ENCODE data around the gene PAPOLA. TPM values are rescaled to one million over a fixed set of nuclear protein-coding genes. Genes with fewer than 3 reads are reported as not detected.

PAPOLA gene
- total and polyA plus RNA-seq, 2 experiments from 2014 or later, result 97.7 to 151 TPM

GRCh38 chr14:96584199-96584906 lies 82.2 kb downstream of the PAPOLA start:
- Histone ChIP-seq H4K20me1 (ENCODE audit: insufficient read depth, poor library complexity, severe bottlenecking) (no peaks in the 10 kb centered on the region), H2AFZ (no peak overlapping the region), H3K36me3 (replicated peaks; ENCODE audit: insufficient read depth, low read depth) (no peaks in the 10 kb centered on the region), H3K9me3 (ENCODE audit: low read depth) (no peaks in the 10 kb centered on the region), H3K4me2 (peak overlapping the region; percentile 46), H3K4me3 (no peak overlapping the region), H3K9me2 (replicated peaks; ENCODE audit: insufficient read depth) (no peaks in the 10 kb centered on the region), H3K27ac (no peak overlapping the region), H3K4me1 (ENCODE audit: insufficient read depth) (no peaks in the 10 kb centered on the region), H3K27me3 (peaks cover 18% of the 10 kb centered on the region), H3K79me2 (no peaks in the 10 kb centered on the region)
- TF ChIP-seq EZH2phosphoT487 (IDR thresholded peaks at IDR 0.05; ENCODE audit: low read depth, severe bottlenecking, unreplicated experiment) (no peak), CTCF (IDR thresholded peaks at IDR 0.05; ENCODE audit: poor library complexity) (peak; percentile 76)
- DNase-seq (ENCODE audit: low spot score), result peak; percentile 84
- WGBS (ENCODE audit: low lambda C conversion rate, missing lambda C conversion rate), result 21% methylated on average over 14 of the region's 15 CpGs

- DNase-seq (ENCODE audit: low spot score), result no peak
- Histone ChIP-seq H3K4me3 (no peak overlapping the region), H3K36me3 (replicated peaks; ENCODE audit: insufficient read depth, low read depth) (no peaks in the 10 kb centered on the region), H3K9me2 (replicated peaks; ENCODE audit: insufficient read depth) (no peaks in the 10 kb centered on the region), H3K9me3 (ENCODE audit: low read depth) (no peaks in the 10 kb centered on the region), H3K79me2 (no peaks in the 10 kb centered on the region), H3K4me1 (ENCODE audit: insufficient read depth) (no peaks in the 10 kb centered on the region), H3K27me3 (peaks cover 18% of the 10 kb centered on the region), H4K20me1 (ENCODE audit: insufficient read depth, poor library complexity, severe bottlenecking) (no peaks in the 10 kb centered on the region), H2AFZ (no peak overlapping the region), H3K4me2 (no peak overlapping the region), H3K27ac (no peak overlapping the region)
- WGBS (ENCODE audit: low lambda C conversion rate, missing lambda C conversion rate), result 84% methylated on average over 20 of the region's 20 CpGs
- TF ChIP-seq EZH2 (IDR thresholded peaks at IDR 0.05; ENCODE audit: borderline replicate concordance) (no peak), EZH2phosphoT487 (IDR thresholded peaks at IDR 0.05; ENCODE audit: low read depth, severe bottlenecking, unreplicated experiment) (no peak), CTCF (IDR thresholded peaks at IDR 0.05; ENCODE audit: poor library complexity) (no peak)
Observed at GRCh38 chr14:96584907-96585671, 82.9 kb downstream of the PAPOLA start.

- DNase-seq (ENCODE audit: low spot score), result no peak
- H3K27ac ChIP-seq, result no peak overlapping the region
Observed at GRCh38 chr14:96585672-96586013, 83.5 kb downstream of the PAPOLA start.

More at GRCh38 chr14:96585672-96586013, 83.5 kb downstream of the PAPOLA start:
- H4K20me1 ChIP-seq (ENCODE audit: insufficient read depth, poor library complexity, severe bottlenecking), result no peaks in the 10 kb centered on the region
- no peak overlapping the region for H2AFZ ChIP-seq
- H3K4me2 ChIP-seq, result no peak overlapping the region
- H3K4me3 ChIP-seq, result no peak overlapping the region
- H3K27me3 ChIP-seq, result peaks cover 18% of the 10 kb centered on the region
- 72% methylated on average over 3 of the region's 3 CpGs for WGBS (ENCODE audit: low lambda C conversion rate, missing lambda C conversion rate)
- no peaks in the 10 kb centered on the region for H3K4me1 ChIP-seq (ENCODE audit: insufficient read depth)
- H3K36me3 ChIP-seq (replicated peaks; ENCODE audit: insufficient read depth, low read depth), result no peaks in the 10 kb centered on the region
- no peaks in the 10 kb centered on the region for H3K9me3 ChIP-seq (ENCODE audit: low read depth)
- no peak for TF ChIP-seq EZH2 (IDR thresholded peaks at IDR 0.05; ENCODE audit: borderline replicate concordance)
- TF ChIP-seq CTCF (IDR thresholded peaks at IDR 0.05; ENCODE audit: poor library complexity), result no peak
- H3K9me2 ChIP-seq (replicated peaks; ENCODE audit: insufficient read depth), result no peaks in the 10 kb centered on the region
- no peaks in the 10 kb centered on the region for H3K79me2 ChIP-seq
